Measurements from ENCODE around the gene ICAM4.
"Not testable (repeated sequence)": the region's sequence is repeated elsewhere in the genome, so short reads cannot be mapped to it uniquely, and the experiment has no call there.

Gene ICAM4

GRCh38 chr19:10286803-10287737, at the start of gene ICAM4:
Gene ICAM4, plus strand, starts transcription at chr19:10286955. Its CDS starts 58 bp downstream, at chr19:10287013.
- TF ChIP-seq EZH2 (optimal IDR thresholded peaks at IDR 0.05; ENCODE audit: low read depth, low read length) (no peak), CTCF (IDR thresholded peaks at IDR 0.05; ENCODE audit: low read length) (no peak), EZH2phosphoT487 (IDR thresholded peaks at IDR 0.05; ENCODE audit: low read length) (no peak)
- Histone ChIP-seq H4K20me1 (ENCODE audit: insufficient read depth, low read length) (no peaks in the 10 kb centered on the region), H3K36me3 (replicated peaks; ENCODE audit: insufficient read depth, low read length) (no peaks in the 10 kb centered on the region), H3K79me2 (ENCODE audit: low read length) (no peaks in the 10 kb centered on the region), H3K27me3 (replicated peaks; ENCODE audit: insufficient read depth, low read length) (peaks cover 28% of the 10 kb centered on the region), H3K4me1 (ENCODE audit: low read length) (peaks cover 32% of the 10 kb centered on the region), H3K9ac (ENCODE audit: low read length) (no peak within 1 kb of the TSS), H2AFZ (ENCODE audit: low read length) (peak within 1 kb of the TSS; percentile 44), H3K4me3 (ENCODE audit: low read length) (peak within 1 kb of the TSS; percentile 30), H3K27ac (ENCODE audit: low read length) (no peak within 1 kb of the TSS), H3K9me2 (replicated peaks; ENCODE audit: insufficient read depth, low read length) (no peaks in the 10 kb centered on the region), H3K4me2 (ENCODE audit: low read depth, low read length) (peak within 1 kb of the TSS; percentile 69), H3F3A (ENCODE audit: insufficient read depth, low read length) (peaks cover 11% of the 10 kb centered on the region; the same call in 1 of the 2 replicates), H3K9me3 (replicated peaks; ENCODE audit: insufficient read depth, low read length) (no peaks in the 10 kb centered on the region)
- DNase-seq: no peak

DNA sequence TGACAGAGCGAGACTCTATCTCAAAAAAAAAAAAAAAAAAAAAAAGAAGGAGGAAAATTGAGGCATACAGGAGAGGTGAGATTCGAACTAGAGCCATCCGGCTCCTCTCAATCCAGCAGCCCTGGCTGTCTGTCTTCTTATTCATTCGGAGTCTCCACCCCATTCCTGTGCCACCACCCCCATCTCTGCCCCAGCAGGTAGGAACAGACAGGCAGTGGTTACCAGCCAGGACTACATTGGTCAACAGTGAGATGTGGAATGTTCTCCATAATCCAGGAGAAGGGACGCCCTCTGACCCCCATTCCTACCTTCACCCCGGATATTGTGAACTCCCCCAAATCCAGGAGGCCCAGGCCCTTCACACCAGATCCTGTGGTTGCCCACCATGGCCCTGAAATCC, 49.1 kb upstream of the ICAM4 start:
- no peak for DNase-seq
- no peaks in the 10 kb centered on the region for H3K9me3 ChIP-seq (replicated peaks; ENCODE audit: insufficient read depth, low read length)
- no peak overlapping the region for H3K4me2 ChIP-seq (ENCODE audit: low read depth, low read length)
- no peaks in the 10 kb centered on the region for H3K9me2 ChIP-seq (replicated peaks; ENCODE audit: insufficient read depth, low read length)
- H3K4me1 ChIP-seq (ENCODE audit: low read length): peaks cover 14% of the 10 kb centered on the region
- H3K9ac ChIP-seq (ENCODE audit: low read length): no peak overlapping the region
- no peaks in the 10 kb centered on the region for H3K27me3 ChIP-seq (replicated peaks; ENCODE audit: insufficient read depth, low read length)
- H4K20me1 ChIP-seq (ENCODE audit: insufficient read depth, low read length): no peaks in the 10 kb centered on the region
- H3F3A ChIP-seq (ENCODE audit: insufficient read depth, low read length): peaks cover 17% of the 10 kb centered on the region
- H3K27ac ChIP-seq (ENCODE audit: low read length): no peak overlapping the region
- H3K36me3 ChIP-seq (replicated peaks; ENCODE audit: insufficient read depth, low read length): no peaks in the 10 kb centered on the region
- H3K79me2 ChIP-seq (ENCODE audit: low read length): no peaks in the 10 kb centered on the region
- no peak for TF ChIP-seq EZH2 (optimal IDR thresholded peaks at IDR 0.05; ENCODE audit: low read depth, low read length)
- no peak for TF ChIP-seq EZH2phosphoT487 (IDR thresholded peaks at IDR 0.05; ENCODE audit: low read length)
- no peak for TF ChIP-seq CTCF (IDR thresholded peaks at IDR 0.05; ENCODE audit: low read length)
- no peak overlapping the region for H3K4me3 ChIP-seq (ENCODE audit: low read length)
- no peak overlapping the region for H2AFZ ChIP-seq (ENCODE audit: low read length)

DNA sequence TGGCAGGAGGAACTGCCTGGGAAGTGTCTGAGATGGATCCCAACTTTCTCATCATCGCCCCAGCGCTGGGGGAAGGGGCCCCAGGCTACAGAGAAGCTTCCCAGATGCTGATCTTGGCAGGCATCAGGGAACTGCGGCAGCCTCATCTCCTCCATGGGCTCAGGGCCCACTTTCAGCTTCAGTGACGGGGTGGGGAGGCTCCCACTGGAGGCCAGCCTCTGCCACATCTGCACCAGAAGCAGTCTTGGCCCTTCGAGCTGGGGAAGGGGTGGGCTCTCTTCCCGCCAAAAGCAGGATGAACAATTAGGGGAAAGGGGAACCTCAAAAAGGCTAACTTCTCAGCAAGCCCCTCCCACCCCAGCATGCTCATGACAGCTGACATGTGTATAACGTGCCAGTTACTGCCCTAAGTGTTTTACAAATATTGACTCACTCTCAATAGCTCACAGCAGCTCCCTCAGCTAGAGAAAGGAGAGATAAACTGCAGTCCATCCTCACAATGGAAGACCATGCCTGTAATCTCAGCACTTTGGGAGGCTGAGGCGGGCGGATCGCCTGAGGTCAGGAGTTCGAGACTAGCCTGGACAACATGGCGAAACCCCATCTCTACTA, 48.5 kb upstream of the ICAM4 start:
- no peaks in the 10 kb centered on the region for H3K36me3 ChIP-seq (replicated peaks; ENCODE audit: insufficient read depth, low read length)
- no peak overlapping the region for H3K27ac ChIP-seq (ENCODE audit: low read length)
- no peak for TF ChIP-seq EZH2 (optimal IDR thresholded peaks at IDR 0.05; ENCODE audit: low read depth, low read length)
- no peak for TF ChIP-seq CTCF (IDR thresholded peaks at IDR 0.05; ENCODE audit: low read length)
- TF ChIP-seq EZH2phosphoT487 (IDR thresholded peaks at IDR 0.05; ENCODE audit: low read length): no peak
- H3K9me2 ChIP-seq (replicated peaks; ENCODE audit: insufficient read depth, low read length): no peaks in the 10 kb centered on the region
- H2AFZ ChIP-seq (ENCODE audit: low read length): no peak overlapping the region
- H4K20me1 ChIP-seq (ENCODE audit: insufficient read depth, low read length): no peaks in the 10 kb centered on the region
- H3K4me3 ChIP-seq (ENCODE audit: low read length): no peak overlapping the region
- H3K27me3 ChIP-seq (replicated peaks; ENCODE audit: insufficient read depth, low read length): no peaks in the 10 kb centered on the region
- no peaks in the 10 kb centered on the region for H3K9me3 ChIP-seq (replicated peaks; ENCODE audit: insufficient read depth, low read length)
- H3K9ac ChIP-seq (ENCODE audit: low read length): no peak overlapping the region
- H3F3A ChIP-seq (ENCODE audit: insufficient read depth, low read length): peaks cover 17% of the 10 kb centered on the region
- no peaks in the 10 kb centered on the region for H3K79me2 ChIP-seq (ENCODE audit: low read length)
- DNase-seq: no peak
- peaks cover 14% of the 10 kb centered on the region for H3K4me1 ChIP-seq (ENCODE audit: low read length)
- no peak overlapping the region for H3K4me2 ChIP-seq (ENCODE audit: low read depth, low read length)

DNA sequence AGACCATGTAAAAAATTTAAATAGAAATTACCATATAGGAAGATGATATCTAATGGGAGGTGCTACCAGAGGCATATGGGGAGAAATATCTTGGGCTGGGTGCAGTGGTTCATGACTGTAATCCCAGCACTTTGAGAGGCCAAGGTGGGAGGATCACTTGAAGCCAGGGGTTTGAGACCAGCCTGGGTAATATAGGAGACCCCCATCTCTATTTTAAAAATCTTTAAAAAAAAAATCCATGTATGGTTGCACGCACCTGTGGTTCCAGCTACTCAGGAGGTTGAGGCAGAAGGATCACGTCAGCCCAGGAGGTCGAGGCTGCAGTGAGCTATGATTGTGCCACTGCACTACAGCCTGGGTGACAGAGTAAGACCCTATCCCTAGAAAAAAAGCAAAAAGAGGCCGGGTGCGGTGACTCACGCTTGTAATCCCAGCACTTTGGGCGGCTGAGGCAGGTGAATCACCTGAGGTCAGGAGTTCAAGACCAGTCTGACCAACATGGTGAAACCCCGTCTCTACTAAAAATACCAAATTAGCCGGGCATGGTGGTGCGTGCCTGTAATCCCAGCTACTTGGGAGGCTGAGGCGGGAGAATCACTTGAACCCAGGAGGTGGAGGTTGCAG, 44.8 kb upstream of the ICAM4 start:
- not testable (repeated sequence) for H3K9me3 ChIP-seq (replicated peaks; ENCODE audit: insufficient read depth, low read length); H4K20me1 ChIP-seq (ENCODE audit: insufficient read depth, low read length); H3K27ac ChIP-seq (ENCODE audit: low read length); H3K9ac ChIP-seq (ENCODE audit: low read length); H3K36me3 ChIP-seq (replicated peaks; ENCODE audit: insufficient read depth, low read length); DNase-seq; H3F3A ChIP-seq (ENCODE audit: insufficient read depth, low read length); H3K79me2 ChIP-seq (ENCODE audit: low read length); H3K4me1 ChIP-seq (ENCODE audit: low read length); H3K4me2 ChIP-seq (ENCODE audit: low read depth, low read length); H3K9me2 ChIP-seq (replicated peaks; ENCODE audit: insufficient read depth, low read length); H3K4me3 ChIP-seq (ENCODE audit: low read length); H3K27me3 ChIP-seq (replicated peaks; ENCODE audit: insufficient read depth, low read length); H2AFZ ChIP-seq (ENCODE audit: low read length)

Measured in MM.1S (cell line).